HG02623 (cell line): ENCODE data around the gene C16orf92.

Experiments
- ATAC-seq: cut with Tn5 transposase; IDR thresholded peaks from one replicate; pipeline ENCODE4 v1.9.1; 2021; ENCODE audit warnings: moderate library complexity; ENCODE audit not compliant: unreplicated experiment

C16orf92 gene

GRCh38 chr16:30022887-30023286 lies at the start of gene C16orf92:
C16orf92 (plus strand) TSS chr16:30023198; CDS start chr16:30023341, 143 bp downstream.
- ATAC-seq, result no peak

- ATAC-seq, result peak; percentile 84
Observed at GRCh38 chr16:29973384-29974246, 49.4 kb upstream of the C16orf92 start, which contains the start of gene TAOK2. TAOK2 (plus strand) TSS chr16:29973868; CDS start chr16:29977773, 3,905 bp downstream.

GRCh38 chr16:29974291-29975133 lies 48.5 kb upstream of the C16orf92 start:
- no peak for ATAC-seq

- no peak for ATAC-seq
Observed at GRCh38 chr16:29975134-29975538, 47.9 kb upstream of the C16orf92 start.

- ATAC-seq, result no peak
Observed at GRCh38 chr16:29975811-29976511, 47.0 kb upstream of the C16orf92 start.

GRCh38 chr16:29977063-29977825 lies 45.8 kb upstream of the C16orf92 start:
- no peak for ATAC-seq

- ATAC-seq, result no peak
Observed at GRCh38 chr16:29978081-29978480, 44.9 kb upstream of the C16orf92 start.

GRCh38 chr16:29978564-29979270 lies 44.3 kb upstream of the C16orf92 start:
- no peak for ATAC-seq

GRCh38 chr16:29982560-29983419 lies 40.2 kb upstream of the C16orf92 start:
- no peak for ATAC-seq

- no peak for ATAC-seq
Observed at GRCh38 chr16:29983420-29984136, 39.4 kb upstream of the C16orf92 start.

GRCh38 chr16:29984137-29984763 lies 38.7 kb upstream of the C16orf92 start:
- no peak for ATAC-seq

GRCh38 chr16:29984764-29985147 lies 38.2 kb upstream of the C16orf92 start:
- no peak for ATAC-seq

- no peak for ATAC-seq
Observed at GRCh38 chr16:29985271-29985811, 37.7 kb upstream of the C16orf92 start.

GRCh38 chr16:29986231-29986630 lies 36.8 kb upstream of the C16orf92 start:
- ATAC-seq, result no peak

- no peak for ATAC-seq
Observed at GRCh38 chr16:29986931-29987330, 36.1 kb upstream of the C16orf92 start.

- no peak for ATAC-seq
Observed at GRCh38 chr16:29987371-29988085, 35.5 kb upstream of the C16orf92 start.
